HG03354 (cell line): ENCODE data around the gene MAJIN.
A peak's percentile ranks its signal among the peaks of the same experiment; 100 is the strongest.

ENCODE experiments used
- ATAC-seq: cut with Tn5 transposase; IDR thresholded peaks from one replicate; pipeline ENCODE4 v1.9.1; 2021; ENCODE audit warnings: mild to moderate bottlenecking; ENCODE audit not compliant: unreplicated experiment, poor library complexity, severe bottlenecking

MAJIN gene

DNA sequence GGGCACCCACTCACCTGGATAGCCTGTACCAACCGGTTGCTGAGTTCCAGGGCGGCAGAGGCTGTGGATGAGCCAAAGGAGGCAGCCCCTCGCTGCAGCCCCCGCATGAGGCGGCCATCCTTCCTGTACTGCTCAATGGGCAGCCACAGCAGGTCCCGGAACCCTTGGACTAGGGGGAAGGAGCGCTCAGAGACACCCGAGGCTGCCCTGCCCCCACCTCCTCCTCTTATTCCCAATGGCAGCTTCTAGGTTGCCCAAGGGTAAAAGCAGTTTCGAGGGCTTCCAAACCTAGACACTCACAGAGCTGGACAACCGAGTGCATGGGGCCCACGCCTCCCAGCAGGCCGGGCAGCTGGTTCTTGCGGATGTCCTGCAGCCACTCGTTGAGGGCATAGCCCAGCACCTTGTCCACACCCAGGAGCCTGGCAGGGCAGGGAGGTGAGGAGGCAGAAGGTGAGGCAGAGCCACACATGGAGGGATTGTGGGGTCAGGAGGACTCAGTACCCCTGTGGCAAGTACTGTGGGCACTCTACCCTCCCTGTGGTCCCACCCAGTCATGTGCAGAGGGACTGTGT lies 75.4 kb downstream of the MAJIN start:
- no peak for ATAC-seq

DNA sequence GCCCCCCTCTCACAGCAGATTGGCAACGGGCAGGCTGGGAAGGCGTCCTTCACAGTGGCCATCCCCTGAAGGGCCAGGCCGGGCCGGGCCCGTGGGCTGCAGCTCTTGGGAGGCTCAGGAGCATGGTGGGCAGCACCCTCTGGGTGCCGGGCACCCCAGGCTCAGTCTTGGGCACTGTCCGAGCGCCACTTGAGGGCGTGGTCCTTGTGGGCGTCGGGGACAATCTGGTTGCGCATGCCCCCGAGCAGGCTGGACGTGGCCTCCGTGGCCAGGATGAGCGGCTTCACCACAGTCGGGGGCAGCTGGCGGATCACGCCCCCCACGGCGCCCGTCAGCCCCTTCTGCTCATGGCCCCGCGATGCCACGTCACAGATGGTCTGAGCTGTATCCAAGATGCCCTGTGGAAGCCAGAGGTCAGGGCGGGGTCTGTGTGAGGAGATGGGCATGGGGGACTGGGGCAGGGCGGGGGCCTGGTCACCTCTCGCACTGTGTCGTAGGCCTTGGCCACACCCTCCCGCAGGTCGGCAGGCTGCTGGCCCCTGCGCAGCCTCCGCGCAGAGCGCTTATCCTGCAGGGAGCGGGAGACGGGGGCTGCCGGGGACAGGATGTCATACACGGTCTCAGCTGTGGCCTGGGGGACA lies 77.0 kb downstream of the MAJIN start:
- ATAC-seq = no peak

- ATAC-seq = peak; percentile 75
Observed at GRCh38 chr11:64894070-64894811, 77.7 kb downstream of the MAJIN start.

GRCh38 chr11:64893194-64894069 lies 78.5 kb downstream of the MAJIN start:
- no peak for ATAC-seq

GRCh38 chr11:64892838-64893193 lies 79.1 kb downstream of the MAJIN start:
- no peak for ATAC-seq

- no peak for ATAC-seq
Observed at GRCh38 chr11:64892411-64892831, 79.5 kb downstream of the MAJIN start.

- ATAC-seq = no peak
Observed at GRCh38 chr11:64891880-64892279, 80.0 kb downstream of the MAJIN start.

- no peak for ATAC-seq
Observed at GRCh38 chr11:64891215-64891848, 80.6 kb downstream of the MAJIN start.

DNA sequence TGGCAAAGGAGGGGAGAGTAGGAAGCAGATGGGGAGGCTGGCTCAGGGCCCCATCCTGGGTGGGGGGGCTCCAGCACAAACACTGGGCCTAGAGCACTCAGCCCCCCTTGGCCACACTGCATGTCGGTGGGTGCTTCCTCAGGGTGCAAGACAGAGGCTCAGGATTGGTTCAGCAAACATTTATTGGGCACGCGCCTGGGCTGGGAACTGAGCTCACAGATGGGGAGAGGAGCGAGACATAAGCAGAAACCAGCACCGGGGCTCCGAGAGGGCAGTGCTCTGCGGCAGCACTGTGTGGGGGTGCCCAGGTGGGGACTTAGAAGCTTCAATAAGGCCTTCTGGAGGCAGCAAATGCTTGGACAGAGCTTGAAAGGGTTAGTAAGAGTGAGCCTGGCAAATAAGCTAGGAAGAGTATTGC lies 81.4 kb downstream of the MAJIN start:
- ATAC-seq = no peak

- no peak for ATAC-seq
Observed at GRCh38 chr11:64888729-64889511, 83.0 kb downstream of the MAJIN start.

DNA sequence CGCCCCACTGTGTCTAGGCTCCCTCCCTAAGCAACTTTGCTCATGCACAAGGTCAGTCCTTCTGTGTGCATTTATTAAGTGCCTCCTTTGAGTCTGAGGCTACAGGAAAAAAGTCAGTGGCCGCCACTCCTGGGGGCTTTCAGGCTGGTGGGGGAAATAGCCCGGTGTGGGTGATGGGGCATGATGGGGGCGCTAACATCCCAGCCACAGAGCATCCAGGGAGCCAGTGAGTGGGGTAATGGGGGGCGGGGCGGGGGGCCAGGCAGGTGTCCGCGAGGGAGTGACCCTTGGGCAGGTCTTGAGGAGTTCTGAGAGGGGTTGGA lies 83.5 kb downstream of the MAJIN start:
- ATAC-seq = no peak
